Stomach smooth muscle (tissue), 2 donors: ENCODE measurements around the gene CNOT10.

ENCODE experiments used
- H3K27ac ChIP-seq: one replicate; pipeline ENCODE4 v1.7.0; 2013; ENCODE audit warnings: mild to moderate bottlenecking, low read length, inconsistent platforms
- H3K27me3 ChIP-seq, 2 donors: one replicate each; pipeline ENCODE4 v1.7.0; 2013; ENCODE audit warnings: low read length in 2 of 2; ENCODE audit not compliant: insufficient read depth in 2 of 2, control insufficient read depth in 1 of 2
- H3K36me3 ChIP-seq, 2 donors: one replicate each; pipeline ENCODE4 v1.7.0; 2013; ENCODE audit warnings: low read length in 2 of 2; ENCODE audit not compliant: control insufficient read depth in 2 of 2, insufficient read depth in 2 of 2
- H3K4me1 ChIP-seq: one replicate; pipeline ENCODE4 v1.7.0; 2013; ENCODE audit warnings: low read length; ENCODE audit not compliant: control insufficient read depth, insufficient read depth
- H3K4me3 ChIP-seq, 2 donors: one replicate each; pipeline ENCODE4 v1.7.0; 2013; ENCODE audit warnings: low read length in 2 of 2
- H3K9ac ChIP-seq, 2 donors: one replicate each; pipeline ENCODE4 v1.7.0; 2013; ENCODE audit warnings: low read length in 2 of 2, mild to moderate bottlenecking in 1 of 2
- H3K9me3 ChIP-seq, 2 donors: one replicate each; pipeline ENCODE4 v1.7.0; 2013; ENCODE audit warnings: low read length in 2 of 2; ENCODE audit not compliant: control insufficient read depth in 2 of 2
- donor health status: healthy.
- donor health status: Pancreatic carcinoma.

The CNOT10 gene

GRCh38 chr3:32817558-32818228 lies 132.7 kb downstream of the CNOT10 start, which contains the start of gene TRIM71:
Gene TRIM71, plus strand, starts transcription at chr3:32817997. Its CDS starts 84 bp downstream, at chr3:32818081.
- Histone ChIP-seq H3K27ac (no peak within 1 kb of the TSS), H3K4me3 (peak within 1 kb of the TSS; percentile 51 to 67), H3K9ac (no peak within 1 kb of the TSS), H3K36me3 (no peaks in the 10 kb centered on the region), H3K9me3 (no peaks in the 10 kb centered on the region), H3K27me3 (peaks cover 42 to 61% of the 10 kb centered on the region in 2 donors), H3K4me1 (peaks cover 26% of the 10 kb centered on the region)

GRCh38 chr3:32818229-32818969 lies 133.4 kb downstream of the CNOT10 start:
- H3K36me3 ChIP-seq, result no peaks in the 10 kb centered on the region
- no peak overlapping the region for H3K27ac ChIP-seq
- peaks cover 26% of the 10 kb centered on the region for H3K4me1 ChIP-seq
- H3K9ac ChIP-seq, result no peak overlapping the region
- H3K9me3 ChIP-seq, result no peaks in the 10 kb centered on the region
- peak overlapping the region in 1 of 2 donors; percentile 52 for H3K4me3 ChIP-seq
- H3K27me3 ChIP-seq, result peaks cover 42 to 66% of the 10 kb centered on the region in 2 donors

- Histone ChIP-seq H3K4me3 (no peak overlapping the region), H3K36me3 (no peaks in the 10 kb centered on the region), H3K9ac (no peak overlapping the region), H3K27ac (no peak overlapping the region), H3K27me3 (peaks cover 42 to 67% of the 10 kb centered on the region in 2 donors), H3K4me1 (peaks cover 26% of the 10 kb centered on the region), H3K9me3 (no peaks in the 10 kb centered on the region)
These were observed 134.1 kb downstream of the CNOT10 start for GRCh38 chr3:32818970-32819511.

- H3K27me3 ChIP-seq, result peaks cover 45 to 67% of the 10 kb centered on the region in 2 donors
- no peak overlapping the region for H3K9ac ChIP-seq
- peaks cover 26% of the 10 kb centered on the region for H3K4me1 ChIP-seq
- H3K27ac ChIP-seq, result no peak overlapping the region
- no peak overlapping the region for H3K4me3 ChIP-seq
- H3K36me3 ChIP-seq, result no peaks in the 10 kb centered on the region
- no peaks in the 10 kb centered on the region for H3K9me3 ChIP-seq
These were observed 134.8 kb downstream of the CNOT10 start for GRCh38 chr3:32819551-32820348.

GRCh38 chr3:32820430-32820829 lies 135.4 kb downstream of the CNOT10 start:
- Histone ChIP-seq H3K36me3 (no peaks in the 10 kb centered on the region), H3K4me1 (peaks cover 26% of the 10 kb centered on the region), H3K9me3 (no peaks in the 10 kb centered on the region), H3K4me3 (no peak overlapping the region), H3K9ac (no peak overlapping the region), H3K27me3 (peaks cover 48 to 67% of the 10 kb centered on the region in 2 donors), H3K27ac (no peak overlapping the region)

- no peaks in the 10 kb centered on the region for H3K36me3 ChIP-seq
- no peak overlapping the region for H3K4me3 ChIP-seq
- no peaks in the 10 kb centered on the region for H3K9me3 ChIP-seq
- H3K27ac ChIP-seq, result no peak overlapping the region
- no peak overlapping the region for H3K9ac ChIP-seq
- peaks cover 26% of the 10 kb centered on the region for H3K4me1 ChIP-seq
- peaks cover 45 to 63% of the 10 kb centered on the region in 2 donors for H3K27me3 ChIP-seq
These were observed 136.1 kb downstream of the CNOT10 start for GRCh38 chr3:32820971-32821685.

GRCh38 chr3:32821686-32822296 lies 136.8 kb downstream of the CNOT10 start:
- Histone ChIP-seq H3K36me3 (no peaks in the 10 kb centered on the region), H3K4me1 (peaks cover 23% of the 10 kb centered on the region), H3K4me3 (no peak overlapping the region), H3K9ac (no peak overlapping the region), H3K9me3 (no peaks in the 10 kb centered on the region), H3K27me3 (peaks cover 44 to 59% of the 10 kb centered on the region in 2 donors), H3K27ac (no peak overlapping the region)

GRCh38 chr3:32822609-32823498 lies 137.9 kb downstream of the CNOT10 start:
- H3K4me1 ChIP-seq, result peaks cover 13% of the 10 kb centered on the region
- H3K4me3 ChIP-seq, result no peak overlapping the region
- peaks cover 36 to 48% of the 10 kb centered on the region in 2 donors for H3K27me3 ChIP-seq
- H3K9me3 ChIP-seq, result no peaks in the 10 kb centered on the region
- H3K36me3 ChIP-seq, result no peaks in the 10 kb centered on the region
- no peak overlapping the region for H3K27ac ChIP-seq
- H3K9ac ChIP-seq, result no peak overlapping the region
